Heart right ventricle (tissue), 16 donors: ENCODE results near the gene PLEKHG3. TPM values are rescaled to one million over a fixed set of nuclear protein-coding genes. Genes with fewer than 3 reads are reported as not detected.

Experiments
- ATAC-seq, 8 donors: fragments of 200-7000 bp; cut with Tn5 transposase; one replicate each; pipeline ENCODE4 v1.9.1; 2020; ENCODE audit warnings: mild to moderate bottlenecking in 8 of 8, moderate library complexity in 8 of 8, moderate number of reproducible peaks in 1 of 8
- DNase-seq, 2 donors: peaks; one replicate each; pipeline ENCODE4 v3.0.0-alpha.2; 2020
- H3K27ac ChIP-seq, 10 donors: fragments of 200-600 bp; sonication (generic) in 2 of 10; one replicate each; pipeline versions ENCODE4 v1.5.0 to v1.8.0; 2020 to 2022; ENCODE audit warnings: mild to moderate bottlenecking in 3 of 10
- H3K27me3 ChIP-seq, 7 donors: fragments of 200-600 bp; one replicate each; pipeline ENCODE4 v1.8.0; 2021 to 2022; ENCODE audit warnings: mild to moderate bottlenecking in 2 of 7
- H3K36me3 ChIP-seq, 9 donors: fragments of 200-600 bp; sonication (generic) in 1 of 9; one replicate each; pipeline versions ENCODE4 v1.5.0 to v1.8.0; 2020 to 2022; ENCODE audit warnings: mild to moderate bottlenecking in 2 of 9
- H3K4me1 ChIP-seq, 9 donors: fragments of 200-600 bp; sonication (generic) in 1 of 9; one replicate each; pipeline versions ENCODE4 v1.5.0 to v1.8.0; 2020 to 2022; ENCODE audit warnings: mild to moderate bottlenecking in 4 of 9
- H3K4me3 ChIP-seq, 10 donors: fragments of 200-600 bp; sonication (generic) in 2 of 10; one replicate each; pipeline versions ENCODE4 v1.5.0 to v1.8.0; 2020 to 2022; ENCODE audit warnings: mild to moderate bottlenecking in 7 of 10, moderate library complexity in 2 of 10
- H3K9me3 ChIP-seq, 11 donors: fragments of 200-600 bp in 10 of 11; sonication (generic) in 2 of 11; one replicate each; pipeline versions ENCODE4 v1.5.0 to v1.8.0; 2013 to 2022; ENCODE audit warnings: mild to moderate bottlenecking in 2 of 11, control low read depth in 1 of 11, moderate library complexity in 1 of 11
- CTCF ChIP-seq, 9 donors: fragments of 200-600 bp; sonication (generic) in 2 of 9; IDR thresholded peaks; one replicate each; pipeline versions ENCODE4 v1.5.0 to v1.8.0; 2021 to 2022; ENCODE audit warnings: antibody characterized with exemption in 9 of 9, mild to moderate bottlenecking in 5 of 9, moderate library complexity in 1 of 9
- WGBS, 2 donors: extraction: QIAGEN DNeasy Blood & Tissue Kit; methylation state at CpG; one replicate each; pipeline ENCODE4 v1.1.7; 2013; ENCODE audit warnings: inconsistent platforms in 1 of 2; 5-methylcytosine and 5-hydroxymethylcytosine counted together
- intact Hi-C, 10 donors: fragments of 100-400 bp; cut with DNase I; formaldehyde crosslinking; loops; one replicate each; pipeline versions ENCODE4 v1.11.1 to v1.14.2; 2022
- polyA plus RNA-seq, 2 donors: library from polyadenylated mRNA; stranded (reverse); fragments of 200-250 nt; gene quantifications; one replicate each; pipeline ENCODE4 v1.2.3, GENCODE V29; 2013
- total RNA-seq, 10 donors: library from RNA; stranded (reverse); fragmentation: NEBNext Ultra II Directional in 3 of 10; extraction: Animal tissue kit (Norgen Biotek cat#: 25700) in 3 of 10; gene quantifications; one replicate each; pipeline versions ENCODE4 v1.2.1 to v1.2.4, GENCODE V29; 2021 to 2023
- donor health status: Arrhythmogenic right ventricular cardiomyopathy.
- donor health status: ischemic (EF 13 %, LVEDD 7.1; RV severe dilation, severe dysfunction).
- donor health status: healthy with polysubstance abuse.
- donor health status: DM: no; HTN: yes; CAD: no.
- donor health status: DM: no; HTN: no; CAD: no.
- donor health status: ischemic (EF 25% LVEDD 6.9; RV normal size, moderate dysfunction).
- donor health status: ischemic (EF 25% LVEDD 5.7; RV mildly dilated, moderate dysfunction).
- donor health status: healthy.
- donor health status: DM: yes; HTN: yes; CAD: no.
- donor health status: Ischemic cardiomyopathy.
- donor health status: ischemic (EF 35%, LVEDD 5.7; RV mildly dilated, moderate dysfunction).
- donor health status: nonischemic (EF 11% LVEDD 7.7; RV severe dilation, severe dysfunction).
- donor health status: DM: yes; HTN: yes; CAD: no.
- donor health status: PGD.
- donor health status: ischemic (EF 29% LVEDD 5.4; RV normal size, mild dysfunction).
- donor health status: nonischemic (EF 23%, LVEDD 6.1; RV moderate dilation, normal function).

PLEKHG3 gene
- total and polyA plus RNA-seq, 12 donors = 5.0 to 25.5 (median 15.4) TPM

GRCh38 chr14:64680013-64680713, 24.1 kb upstream of the PLEKHG3 start:
- intact Hi-C loops = loop anchor here in 3 of 10 donors (5.0 kb wide), 2 partner anchors 37 to 77 kb away; no protein-coding TSS in a partner anchor
- H3K4me1 ChIP-seq = peaks cover 8 to 45% (median 27%) of the 10 kb centered on the region in 9 donors
- no peak for ATAC-seq
- no peak overlapping the region for H3K4me3 ChIP-seq
- H3K27ac ChIP-seq = peak overlapping the region in 7 of 10 donors; percentile 2 to 86 (median 82)
- H3K27me3 ChIP-seq = no peaks in the 10 kb centered on the region
- no peaks in the 10 kb centered on the region for H3K36me3 ChIP-seq
- WGBS, 2 donors = 82 to 85% methylated on average over 10 of the region's 10 CpGs
- H3K9me3 ChIP-seq = no peaks in the 10 kb centered on the region
- no peak for DNase-seq
- TF ChIP-seq CTCF (IDR thresholded peaks at IDR 0.05) = no peak

GRCh38 chr14:64680714-64681065, 23.5 kb upstream of the PLEKHG3 start:
- no peaks in the 10 kb centered on the region for H3K9me3 ChIP-seq

GRCh38 chr14:64681796-64682710, 22.2 kb upstream of the PLEKHG3 start:
- H3K9me3 ChIP-seq = no peaks in the 10 kb centered on the region
- no peak for TF ChIP-seq CTCF (IDR thresholded peaks at IDR 0.05)
- peaks cover 8 to 49% (median 27%) of the 10 kb centered on the region in 9 donors for H3K4me1 ChIP-seq
- ATAC-seq (peak; percentile 70 to 94 (median 90)), DNase-seq (peak; percentile 71 to 77)
- no peaks in the 10 kb centered on the region for H3K36me3 ChIP-seq
- no peaks in the 10 kb centered on the region for H3K27me3 ChIP-seq
- no peak overlapping the region for H3K4me3 ChIP-seq
- intact Hi-C loops = loop anchor here in 3 of 10 donors (5.0 kb wide), 2 partner anchors 35 to 75 kb away; no protein-coding TSS in a partner anchor
- H3K27ac ChIP-seq = peak overlapping the region; percentile 45 to 86 (median 82)
- 30 to 34% methylated on average over 15 of the region's 15 CpGs for WGBS, 2 donors

More at GRCh38 chr14:64680714-64681065, 23.5 kb upstream of the PLEKHG3 start:
- H3K36me3 ChIP-seq = no peaks in the 10 kb centered on the region
- WGBS, 2 donors = 90 to 91% methylated on average over 3 of the region's 3 CpGs
- peaks cover 8 to 48% (median 27%) of the 10 kb centered on the region in 9 donors for H3K4me1 ChIP-seq
- peak overlapping the region in 8 of 10 donors; percentile 2 to 86 (median 82) for H3K27ac ChIP-seq
- H3K4me3 ChIP-seq = no peak overlapping the region
- H3K27me3 ChIP-seq = no peaks in the 10 kb centered on the region
- ATAC-seq (no peak), DNase-seq (no peak)
- intact Hi-C loops = loop anchor here in 3 of 10 donors (5.0 kb wide), 2 partner anchors 37 to 77 kb away; no protein-coding TSS in a partner anchor
- TF ChIP-seq CTCF (IDR thresholded peaks at IDR 0.05) = no peak

- 92 to 93% methylated on average over 5 of the region's 5 CpGs for WGBS, 2 donors
- no peaks in the 10 kb centered on the region for H3K36me3 ChIP-seq
- no peaks in the 10 kb centered on the region for H3K9me3 ChIP-seq
- ATAC-seq (no peak), DNase-seq (no peak)
- peaks cover 8 to 49% (median 28%) of the 10 kb centered on the region in 9 donors for H3K4me1 ChIP-seq
- intact Hi-C loops = loop anchor here in 3 of 10 donors (5.0 kb wide), 2 partner anchors 34 to 74 kb away; no protein-coding TSS in a partner anchor
- H3K27me3 ChIP-seq = no peaks in the 10 kb centered on the region
- peak overlapping the region in 8 of 10 donors; percentile 45 to 86 (median 82) for H3K27ac ChIP-seq
- H3K4me3 ChIP-seq = no peak overlapping the region
- no peak for TF ChIP-seq CTCF (IDR thresholded peaks at IDR 0.05)
These were observed 21.4 kb upstream of the PLEKHG3 start for GRCh38 chr14:64682843-64683242.
